Inflammatory macrophage treated with lipopolysaccharide for 1 hour (primary cell): ENCODE measurements around the gene LRP1.

Experiments
- DNase-seq, 2 donors: peaks; one replicate each; pipeline ENCODE4 v3.0.0-alpha.2; 2020 to 2022

LRP1 gene

DNA sequence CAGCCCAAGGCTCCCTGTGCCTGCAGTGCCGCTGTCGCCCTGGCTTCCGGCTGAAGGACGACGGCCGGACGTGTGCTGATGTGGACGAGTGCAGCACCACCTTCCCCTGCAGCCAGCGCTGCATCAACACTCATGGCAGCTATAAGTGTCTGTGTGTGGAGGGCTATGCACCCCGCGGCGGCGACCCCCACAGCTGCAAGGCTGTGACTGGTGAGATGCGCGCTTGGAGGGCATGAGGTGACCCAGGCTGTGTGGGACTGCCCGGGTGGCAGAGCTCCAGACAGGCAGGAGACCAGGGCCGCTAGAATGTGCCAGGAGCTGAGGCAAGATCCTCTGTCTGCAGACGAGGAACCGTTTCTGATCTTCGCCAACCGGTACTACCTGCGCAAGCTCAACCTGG lies 68.7 kb downstream of the LRP1 start:
- no peak for DNase-seq

DNA sequence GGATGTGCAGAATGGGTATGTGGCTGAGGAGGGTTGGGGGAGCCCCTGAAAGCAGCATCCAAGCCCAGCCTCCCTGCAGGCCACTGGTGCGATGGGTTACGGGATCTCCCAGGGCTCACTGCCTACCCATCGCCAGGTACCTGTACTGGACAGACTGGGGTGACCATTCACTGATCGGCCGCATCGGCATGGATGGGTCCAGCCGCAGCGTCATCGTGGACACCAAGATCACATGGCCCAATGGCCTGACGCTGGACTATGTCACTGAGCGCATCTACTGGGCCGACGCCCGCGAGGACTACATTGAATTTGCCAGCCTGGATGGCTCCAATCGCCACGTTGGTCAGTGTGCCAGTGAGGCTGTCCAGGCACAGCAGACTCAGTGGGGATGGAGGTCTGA lies 70.0 kb downstream of the LRP1 start:
- DNase-seq, result no peak

DNA sequence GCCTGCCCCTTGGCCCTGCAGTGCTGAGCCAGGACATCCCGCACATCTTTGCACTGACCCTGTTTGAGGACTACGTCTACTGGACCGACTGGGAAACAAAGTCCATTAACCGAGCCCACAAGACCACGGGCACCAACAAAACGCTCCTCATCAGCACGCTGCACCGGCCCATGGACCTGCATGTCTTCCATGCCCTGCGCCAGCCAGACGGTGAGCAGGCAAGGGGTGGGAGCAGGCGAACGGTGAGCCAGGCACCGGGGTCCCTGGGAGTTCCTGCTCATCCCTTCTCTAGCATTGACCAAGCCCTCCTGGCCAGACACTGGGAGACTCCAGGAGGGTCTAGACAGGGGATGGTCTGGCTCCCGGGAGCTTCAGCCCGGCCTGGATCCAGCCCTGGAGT lies 70.9 kb downstream of the LRP1 start:
- DNase-seq, result no peak

DNA sequence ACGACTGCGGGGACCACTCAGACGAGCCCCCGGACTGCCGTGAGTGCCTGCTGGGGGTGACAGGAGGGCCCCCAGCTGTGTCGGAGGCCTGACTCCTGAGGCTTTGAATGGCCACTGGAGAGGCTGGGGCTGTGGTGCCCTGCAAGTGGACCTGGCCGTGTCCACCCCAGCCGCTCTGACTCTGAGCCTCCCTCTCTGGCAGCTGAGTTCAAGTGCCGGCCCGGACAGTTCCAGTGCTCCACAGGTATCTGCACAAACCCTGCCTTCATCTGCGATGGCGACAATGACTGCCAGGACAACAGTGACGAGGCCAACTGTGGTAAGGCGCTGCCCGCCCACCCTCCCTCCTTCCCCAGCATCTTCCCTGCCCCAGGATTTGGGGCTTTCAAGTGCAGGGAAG lies 72.2 kb downstream of the LRP1 start:
- DNase-seq, result no peak

DNA sequence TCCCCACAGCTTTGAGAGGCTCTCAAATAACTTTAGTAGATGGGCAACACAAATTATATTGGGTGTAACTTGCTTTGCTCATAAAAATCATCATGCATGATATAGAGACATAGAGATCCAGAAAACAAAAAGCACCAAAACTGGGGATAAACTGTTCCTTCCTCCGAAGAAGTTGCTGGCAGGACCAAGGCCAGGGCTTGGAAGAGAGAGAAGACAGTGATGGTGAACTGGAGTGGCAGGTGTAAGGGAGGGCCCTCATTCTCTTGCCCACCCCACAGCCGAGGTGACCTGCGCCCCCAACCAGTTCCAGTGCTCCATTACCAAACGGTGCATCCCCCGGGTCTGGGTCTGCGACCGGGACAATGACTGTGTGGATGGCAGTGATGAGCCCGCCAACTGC lies 72.9 kb downstream of the LRP1 start:
- DNase-seq, result no peak

DNA sequence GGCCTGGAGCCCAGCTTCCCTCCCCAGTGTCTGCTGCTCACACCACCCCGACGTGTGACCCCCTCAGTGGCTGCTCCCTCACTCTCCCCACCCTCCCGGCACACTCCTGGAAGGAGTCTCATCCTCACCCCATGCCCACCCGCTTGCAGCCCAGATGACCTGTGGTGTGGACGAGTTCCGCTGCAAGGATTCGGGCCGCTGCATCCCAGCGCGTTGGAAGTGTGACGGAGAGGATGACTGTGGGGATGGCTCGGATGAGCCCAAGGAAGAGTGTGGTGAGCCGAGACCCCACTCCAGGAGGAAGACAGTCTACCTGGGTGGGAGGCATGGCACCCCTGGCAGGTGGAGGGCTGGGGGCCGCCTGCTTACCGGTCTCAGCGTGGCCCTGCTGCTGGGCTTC lies 73.3 kb downstream of the LRP1 start:
- no peak for DNase-seq

DNA sequence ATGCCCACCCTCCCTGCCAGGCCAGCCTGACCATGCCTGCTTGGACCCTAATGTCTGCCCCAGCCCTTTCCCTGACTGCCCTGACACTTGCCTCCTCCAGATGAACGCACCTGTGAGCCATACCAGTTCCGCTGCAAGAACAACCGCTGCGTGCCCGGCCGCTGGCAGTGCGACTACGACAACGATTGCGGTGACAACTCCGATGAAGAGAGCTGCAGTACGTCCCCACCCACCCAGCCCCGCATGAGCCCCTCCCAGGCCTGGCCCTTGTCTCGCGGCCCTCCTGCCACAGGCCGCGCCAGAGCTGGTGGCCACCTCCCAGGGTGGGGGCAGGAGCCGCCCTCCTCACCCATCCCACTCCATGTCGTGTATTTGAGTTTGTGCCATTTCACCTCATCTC lies 74.0 kb downstream of the LRP1 start:
- DNase-seq, result no peak

DNA sequence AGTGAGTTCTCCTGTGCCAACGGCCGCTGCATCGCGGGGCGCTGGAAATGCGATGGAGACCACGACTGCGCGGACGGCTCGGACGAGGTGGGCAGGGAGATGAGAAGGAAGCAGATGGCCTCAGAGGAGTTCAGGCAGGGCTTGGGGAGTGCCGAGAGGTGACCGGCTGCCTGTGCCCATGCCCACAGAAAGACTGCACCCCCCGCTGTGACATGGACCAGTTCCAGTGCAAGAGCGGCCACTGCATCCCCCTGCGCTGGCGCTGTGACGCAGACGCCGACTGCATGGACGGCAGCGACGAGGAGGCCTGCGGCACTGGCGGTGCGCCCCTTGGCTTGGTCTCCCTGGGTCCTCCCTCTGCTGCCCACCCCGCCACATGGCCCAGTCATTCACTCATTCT lies 74.9 kb downstream of the LRP1 start:
- DNase-seq, result no peak

DNA sequence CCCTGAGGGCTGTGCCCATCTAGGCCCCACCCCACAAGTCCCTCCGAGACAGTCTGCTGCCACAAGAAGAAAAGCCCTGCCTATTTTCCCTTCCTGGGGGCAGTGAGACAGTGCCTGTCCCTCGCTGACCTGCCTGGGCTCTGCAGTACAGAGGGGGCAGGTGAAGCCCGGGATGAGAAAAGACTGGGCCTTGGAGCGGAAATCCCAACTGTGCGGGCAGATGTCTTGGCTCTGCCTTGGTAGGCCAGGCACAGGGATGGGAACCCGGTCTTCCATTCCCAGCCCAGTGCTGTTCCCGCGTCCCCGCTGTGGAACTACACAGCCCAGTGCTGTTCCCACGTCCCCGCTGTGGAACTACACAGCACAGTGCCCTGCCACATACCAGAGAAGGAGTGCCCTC lies 75.5 kb downstream of the LRP1 start:
- DNase-seq, result no peak

DNA sequence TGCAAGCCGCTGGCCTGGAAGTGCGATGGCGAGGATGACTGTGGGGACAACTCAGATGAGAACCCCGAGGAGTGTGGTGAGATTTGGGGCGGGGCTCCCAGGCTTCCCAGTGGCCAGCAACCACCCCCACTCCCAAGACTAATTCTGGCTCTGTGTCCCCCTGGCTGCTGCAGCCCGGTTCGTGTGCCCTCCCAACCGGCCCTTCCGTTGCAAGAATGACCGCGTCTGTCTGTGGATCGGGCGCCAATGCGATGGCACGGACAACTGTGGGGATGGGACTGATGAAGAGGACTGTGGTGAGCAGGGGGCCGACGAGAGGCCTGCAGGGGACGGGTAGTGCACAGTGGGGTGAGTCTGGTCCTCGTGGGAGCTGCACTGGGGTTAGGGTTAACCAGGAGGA lies 76.2 kb downstream of the LRP1 start:
- DNase-seq, result no peak

DNA sequence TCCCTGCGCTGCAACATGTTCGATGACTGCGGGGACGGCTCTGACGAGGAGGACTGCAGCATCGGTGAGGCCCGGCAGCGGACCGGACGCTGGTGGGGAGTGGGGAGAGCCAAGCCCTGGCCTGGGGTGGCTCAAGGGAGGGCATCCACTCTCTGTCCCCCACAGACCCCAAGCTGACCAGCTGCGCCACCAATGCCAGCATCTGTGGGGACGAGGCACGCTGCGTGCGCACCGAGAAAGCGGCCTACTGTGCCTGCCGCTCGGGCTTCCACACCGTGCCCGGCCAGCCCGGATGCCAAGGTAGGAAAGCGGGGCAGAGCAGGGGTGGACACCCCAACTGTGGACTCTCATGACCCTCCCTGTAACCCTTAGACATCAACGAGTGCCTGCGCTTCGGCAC lies 76.9 kb downstream of the LRP1 start:
- DNase-seq, result no peak

DNA sequence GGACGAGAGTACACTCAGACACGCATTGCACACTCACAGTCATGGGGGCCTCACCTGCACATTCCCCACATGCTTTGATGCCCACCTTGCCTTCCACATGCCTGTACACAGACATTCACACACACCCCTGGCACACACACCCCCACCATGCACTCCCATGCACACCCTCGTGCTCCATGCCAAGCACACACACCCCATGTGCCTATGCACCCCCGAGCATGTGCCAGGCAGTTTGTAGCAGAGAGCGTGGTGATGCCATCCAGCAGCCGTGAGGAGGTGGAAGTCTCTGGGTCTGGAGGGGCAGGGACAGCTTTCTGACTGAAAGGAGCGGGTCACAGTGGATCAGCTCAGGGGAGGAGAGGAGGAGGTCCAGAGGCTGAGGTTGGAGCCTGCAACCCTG lies 77.6 kb downstream of the LRP1 start:
- no peak for DNase-seq

DNA sequence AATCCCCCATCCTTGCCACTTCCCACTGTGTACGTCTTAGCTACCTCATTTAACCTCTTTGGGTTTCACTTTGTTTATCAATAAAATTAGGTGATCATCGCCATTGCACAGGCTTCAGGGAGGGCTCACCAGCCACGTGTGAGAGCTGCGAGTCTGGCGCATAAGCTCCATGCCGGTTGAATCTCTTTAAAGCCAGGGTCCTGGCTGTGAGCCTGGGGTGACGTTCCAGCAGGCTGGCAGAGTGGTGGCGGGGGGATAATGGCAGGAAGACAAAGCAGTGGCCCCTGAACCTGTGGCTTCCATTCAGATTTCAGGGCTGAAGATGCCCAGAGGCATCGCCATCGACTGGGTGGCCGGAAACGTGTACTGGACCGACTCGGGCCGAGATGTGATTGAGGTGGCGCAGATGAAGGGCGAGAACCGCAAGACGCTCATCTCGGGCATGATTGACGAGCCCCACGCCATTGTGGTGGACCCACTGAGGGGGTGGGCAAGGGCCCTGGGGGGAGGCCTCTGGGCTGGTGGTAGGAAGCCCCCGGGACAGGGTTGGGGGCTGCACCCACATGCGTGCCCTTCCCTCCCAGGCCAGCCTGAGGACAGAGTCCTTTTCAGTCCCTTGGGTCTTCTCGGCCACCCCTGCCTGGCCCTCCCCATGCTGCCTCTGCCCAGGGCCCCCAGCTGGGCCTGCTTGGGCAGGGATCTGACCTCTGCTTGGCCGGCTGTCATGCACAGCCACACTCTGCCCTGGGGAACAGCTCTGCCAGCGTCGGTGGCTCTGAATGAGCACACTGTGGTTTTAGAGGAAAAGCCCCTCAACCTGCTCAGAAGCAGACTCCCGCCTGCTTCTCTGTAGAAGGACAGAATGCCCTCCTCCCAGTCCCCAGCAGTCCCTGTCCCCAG lies 79.7 kb downstream of the LRP1 start:
- no peak for DNase-seq

DNA sequence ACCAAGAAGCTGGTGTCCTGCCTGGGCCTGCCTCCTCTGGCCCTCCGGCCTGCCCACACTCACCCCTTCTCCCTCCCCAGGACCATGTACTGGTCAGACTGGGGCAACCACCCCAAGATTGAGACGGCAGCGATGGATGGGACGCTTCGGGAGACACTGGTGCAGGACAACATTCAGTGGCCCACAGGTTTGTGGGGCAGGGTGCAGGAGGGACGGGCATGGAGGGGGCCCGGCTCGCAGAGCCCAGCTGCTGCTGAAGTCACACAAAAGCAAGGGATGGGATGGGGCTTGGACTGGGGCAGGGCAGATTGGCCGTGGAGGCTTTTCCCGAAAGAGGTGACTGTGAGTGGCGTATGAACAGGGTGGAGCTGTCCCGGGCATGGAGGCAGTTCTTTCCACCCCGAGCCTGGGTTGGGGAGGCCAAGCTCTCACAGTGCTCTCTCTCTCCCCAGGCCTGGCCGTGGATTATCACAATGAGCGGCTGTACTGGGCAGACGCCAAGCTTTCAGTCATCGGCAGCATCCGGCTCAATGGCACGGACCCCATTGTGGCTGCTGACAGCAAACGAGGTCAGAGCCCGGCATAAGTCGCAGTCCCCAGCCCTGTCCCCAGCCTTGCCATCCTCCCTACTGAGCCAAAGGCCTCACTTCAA lies 80.5 kb downstream of the LRP1 start:
- DNase-seq, result no peak

DNA sequence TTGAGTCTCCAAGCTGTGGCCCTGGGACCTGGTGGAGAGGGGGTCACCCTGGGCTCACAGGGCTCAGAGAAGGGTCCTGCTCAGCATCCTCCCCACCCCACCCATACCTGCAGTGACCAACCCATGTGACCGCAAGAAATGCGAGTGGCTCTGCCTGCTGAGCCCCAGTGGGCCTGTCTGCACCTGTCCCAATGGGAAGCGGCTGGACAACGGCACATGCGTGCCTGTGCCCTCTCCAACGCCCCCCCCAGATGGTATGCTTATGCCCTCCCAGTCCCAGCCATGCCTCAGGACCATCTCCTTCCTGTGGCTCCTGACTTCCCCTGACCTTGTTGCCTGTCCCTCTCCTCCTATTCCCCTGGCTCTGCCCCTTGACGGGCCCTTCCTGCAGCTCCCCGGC lies 81.6 kb downstream of the LRP1 start:
- no peak for DNase-seq

DNA sequence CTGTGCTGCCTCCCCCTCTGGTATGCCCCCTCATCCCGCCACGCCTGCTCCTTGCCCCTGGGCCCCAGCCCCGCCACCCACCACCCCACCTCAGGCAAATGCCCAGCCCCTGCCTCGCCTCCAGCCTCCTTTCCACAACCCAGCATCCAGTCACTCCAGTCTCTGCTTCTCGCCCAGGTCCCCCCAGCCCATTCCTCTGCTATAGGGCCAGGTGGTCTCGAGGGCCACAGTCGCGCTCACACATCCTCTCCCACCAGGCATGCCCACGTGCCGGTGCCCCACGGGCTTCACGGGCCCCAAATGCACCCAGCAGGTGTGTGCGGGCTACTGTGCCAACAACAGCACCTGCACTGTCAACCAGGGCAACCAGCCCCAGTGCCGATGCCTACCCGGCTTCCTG lies 82.2 kb downstream of the LRP1 start:
- DNase-seq, result no peak

DNA sequence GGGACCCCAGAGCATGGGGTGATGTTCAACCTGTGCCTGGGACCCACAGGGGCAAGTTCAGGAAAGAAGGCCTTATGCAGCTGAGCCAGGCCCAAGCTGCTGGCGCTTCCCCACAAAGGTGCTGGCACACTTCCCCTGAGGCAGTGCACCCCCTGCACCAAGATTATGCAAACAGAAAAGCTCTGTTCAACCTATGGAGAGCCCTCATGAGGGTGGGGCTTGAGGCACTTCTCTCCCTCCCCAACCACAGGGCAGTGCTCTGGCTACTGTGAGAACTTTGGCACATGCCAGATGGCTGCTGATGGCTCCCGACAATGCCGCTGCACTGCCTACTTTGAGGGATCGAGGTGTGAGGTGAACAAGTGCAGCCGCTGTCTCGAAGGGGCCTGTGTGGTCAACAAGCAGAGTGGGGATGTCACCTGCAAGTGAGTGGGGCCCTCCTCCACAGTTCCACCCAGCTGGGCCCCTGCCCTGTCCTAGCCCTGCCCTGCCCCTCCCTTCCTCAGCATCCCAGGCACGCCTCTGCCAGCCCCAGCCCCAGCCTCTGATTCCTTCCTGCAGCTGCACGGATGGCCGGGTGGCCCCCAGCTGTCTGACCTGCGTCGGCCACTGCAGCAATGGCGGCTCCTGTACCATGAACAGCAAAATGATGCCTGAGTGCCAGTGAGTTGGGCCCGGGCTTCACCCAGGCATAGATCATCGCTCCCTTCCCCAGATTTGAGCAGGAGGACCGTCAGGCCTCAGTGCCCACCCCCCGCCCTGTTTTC lies 82.8 kb downstream of the LRP1 start:
- DNase-seq, result no peak

DNA sequence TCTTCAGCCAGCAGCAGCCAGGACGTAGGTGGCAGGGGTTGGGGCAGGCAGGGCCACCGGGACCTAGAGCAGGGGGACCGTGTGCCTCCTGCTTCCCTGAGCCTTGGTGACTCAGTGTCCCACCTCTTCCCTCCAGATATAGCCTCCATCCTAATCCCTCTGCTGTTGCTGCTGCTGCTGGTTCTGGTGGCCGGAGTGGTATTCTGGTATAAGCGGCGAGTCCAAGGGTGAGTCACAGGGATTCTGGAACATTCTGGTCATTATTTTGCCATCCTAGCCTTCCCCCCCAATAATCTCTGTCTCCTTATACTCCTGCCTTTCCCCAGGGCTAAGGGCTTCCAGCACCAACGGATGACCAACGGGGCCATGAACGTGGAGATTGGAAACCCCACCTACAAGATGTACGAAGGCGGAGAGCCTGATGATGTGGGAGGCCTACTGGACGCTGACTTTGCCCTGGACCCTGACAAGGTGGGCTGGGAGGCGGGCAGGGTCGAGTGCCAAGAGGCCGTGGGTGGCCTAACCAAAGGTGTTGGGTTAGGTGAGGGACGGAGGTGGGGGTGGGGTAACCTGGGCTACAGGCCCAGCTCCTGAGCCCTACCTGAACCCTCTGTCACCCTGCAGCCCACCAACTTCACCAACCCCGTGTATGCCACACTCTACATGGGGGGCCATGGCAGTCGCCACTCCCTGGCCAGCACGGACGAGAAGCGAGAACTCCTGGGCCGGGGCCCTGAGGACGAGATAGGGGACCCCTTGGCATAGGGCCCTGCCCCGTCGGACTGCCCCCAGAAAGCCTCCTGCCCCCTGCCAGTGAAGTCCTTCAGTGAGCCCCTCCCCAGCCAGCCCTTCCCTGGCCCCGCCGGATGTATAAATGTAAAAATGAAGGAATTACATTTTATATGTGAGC lies 83.8 kb downstream of the LRP1 start:
- no peak for DNase-seq

DNA sequence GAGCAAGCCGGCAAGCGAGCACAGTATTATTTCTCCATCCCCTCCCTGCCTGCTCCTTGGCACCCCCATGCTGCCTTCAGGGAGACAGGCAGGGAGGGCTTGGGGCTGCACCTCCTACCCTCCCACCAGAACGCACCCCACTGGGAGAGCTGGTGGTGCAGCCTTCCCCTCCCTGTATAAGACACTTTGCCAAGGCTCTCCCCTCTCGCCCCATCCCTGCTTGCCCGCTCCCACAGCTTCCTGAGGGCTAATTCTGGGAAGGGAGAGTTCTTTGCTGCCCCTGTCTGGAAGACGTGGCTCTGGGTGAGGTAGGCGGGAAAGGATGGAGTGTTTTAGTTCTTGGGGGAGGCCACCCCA lies 84.4 kb downstream of the LRP1 start:
- DNase-seq, result no peak

DNA sequence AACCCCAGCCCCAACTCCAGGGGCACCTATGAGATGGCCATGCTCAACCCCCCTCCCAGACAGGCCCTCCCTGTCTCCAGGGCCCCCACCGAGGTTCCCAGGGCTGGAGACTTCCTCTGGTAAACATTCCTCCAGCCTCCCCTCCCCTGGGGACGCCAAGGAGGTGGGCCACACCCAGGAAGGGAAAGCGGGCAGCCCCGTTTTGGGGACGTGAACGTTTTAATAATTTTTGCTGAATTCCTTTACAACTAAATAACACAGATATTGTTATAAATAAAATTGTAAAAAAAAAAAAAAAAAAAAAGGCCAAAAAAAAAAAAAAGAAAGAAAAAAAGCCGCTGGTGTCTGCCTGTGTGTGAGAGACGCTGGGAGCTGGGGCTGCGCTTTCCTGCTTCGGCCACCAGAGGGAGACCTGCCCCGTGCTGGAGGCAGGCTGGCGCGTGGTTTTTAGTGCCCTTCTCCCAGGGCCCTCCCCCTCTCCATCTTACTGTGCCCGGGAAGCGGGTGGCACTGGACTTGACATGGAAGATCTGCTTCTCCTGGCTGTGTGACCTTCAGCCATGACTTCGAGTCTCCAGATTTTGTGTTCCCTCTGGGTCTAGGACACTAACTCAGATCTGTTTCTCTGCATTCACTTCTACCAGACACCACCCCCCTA lies 84.9 kb downstream of the LRP1 start:
- DNase-seq, result peak; percentile 58 to 94

DNA sequence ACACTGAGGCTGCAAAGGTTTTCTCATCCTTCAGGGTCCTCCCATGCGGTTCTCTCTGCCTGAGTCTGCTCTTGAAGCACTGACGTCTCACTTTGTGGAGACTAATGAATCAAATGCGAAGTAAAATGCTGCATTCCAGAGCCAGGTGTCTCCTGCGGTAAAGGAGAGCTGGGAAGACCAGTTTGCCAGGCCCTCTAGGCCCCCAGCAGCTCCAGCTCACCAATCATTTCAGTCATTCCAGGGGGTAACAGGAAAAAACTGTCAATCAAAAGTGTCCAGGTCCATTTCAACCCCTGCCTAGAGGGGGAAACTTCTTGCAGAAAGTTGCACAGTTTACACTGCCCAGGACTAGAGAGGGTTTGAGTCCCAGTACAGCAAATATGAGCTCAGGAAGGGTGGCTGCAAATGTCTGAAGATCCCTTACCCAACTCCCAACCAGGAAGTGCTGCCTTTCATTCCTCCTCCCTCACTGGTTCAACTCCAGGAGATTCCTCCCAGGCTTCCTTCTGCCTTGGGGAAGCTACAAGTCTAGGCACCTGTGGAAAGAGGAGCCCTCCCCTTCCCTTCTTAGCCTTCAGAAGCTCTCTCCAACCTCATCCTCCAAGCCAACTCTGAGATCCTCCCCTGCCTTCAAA lies 85.6 kb downstream of the LRP1 start:
- no peak for DNase-seq

DNA sequence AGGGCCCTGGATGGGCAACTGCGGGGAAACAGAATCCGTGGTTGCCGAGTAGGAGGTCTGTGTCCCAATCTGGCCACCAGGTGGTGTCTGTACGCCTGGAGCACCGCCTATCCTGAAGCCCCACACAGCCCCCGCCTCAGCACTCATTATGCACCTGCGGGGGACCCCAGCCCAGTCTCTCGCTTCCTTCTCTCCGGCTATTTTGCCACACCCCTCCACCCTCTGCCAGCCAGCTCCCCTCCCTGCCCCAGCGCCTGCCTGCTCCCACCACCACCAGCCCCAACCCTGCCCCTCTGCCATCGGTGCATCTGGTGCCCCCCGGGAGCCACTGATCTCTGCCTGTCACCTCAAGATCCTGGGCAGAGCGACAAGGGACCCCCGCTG lies 86.1 kb downstream of the LRP1 start:
- DNase-seq, result peak in 1 of 2 donors; percentile 58
